ENCODE measurements around the gene ZNF800. TPM values are rescaled to one million over a fixed set of nuclear protein-coding genes. Genes with fewer than 3 reads are reported as not detected.

The ZNF800 gene
- total and polyA plus RNA-seq, 2 of the 8 experiments (the other 6 are each of a cell fraction or from before 2014, with no cell fraction given) = 1.0 to 6.5 TPM

- FAIRE-seq (no peak), DNase-seq (ENCODE audit: low read depth in 1 of 2, low spot score in 2 of 2) (no peak)
- no peak overlapping the region for H3K27ac ChIP-seq (ENCODE audit: low read depth, low read length)
- no peaks in the 10 kb centered on the region; a peak in 1 of 7 replicates for H3K4me1 ChIP-seq (replicated peaks in 1 of 4; ENCODE audit: control insufficient read depth in 3 of 4, insufficient read depth in 4 of 4, low read length in 3 of 4)
- H2AK5ac ChIP-seq (ENCODE audit: low read depth, low read length) = no peak overlapping the region
- no peak overlapping the region for H3K23ac ChIP-seq (ENCODE audit: insufficient read length)
- POLR2A ChIA-PET (ENCODE audit: partially characterized antibody) = interaction anchor here (1.0 kb wide), 1 partner anchor 9 kb away, joined by 4 read pairs; no protein-coding TSS in a partner anchor
- H2BK5ac ChIP-seq (ENCODE audit: low read depth, low read length) = no peak overlapping the region
- no peak overlapping the region for H2BK120ac ChIP-seq (replicated peaks; ENCODE audit: low read depth, low read length)
- H3K18ac ChIP-seq (ENCODE audit: extremely low read depth, low read length) = no peak overlapping the region
- H3K23me2 ChIP-seq (ENCODE audit: low read depth, low read length) = no peaks in the 10 kb centered on the region
- no peak overlapping the region for H3K4ac ChIP-seq (replicated peaks; ENCODE audit: insufficient read length, low read depth, low read length)
- H3K9ac ChIP-seq (replicated peaks in 1 of 4; ENCODE audit: extremely low read depth in 1 of 4, low read depth in 3 of 4, low read length in 3 of 4) = no peak overlapping the region
- no peaks in the 10 kb centered on the region for H4K20me1 ChIP-seq (replicated peaks in 1 of 2; ENCODE audit: control insufficient read depth in 1 of 2, insufficient read depth in 2 of 2, low read length in 2 of 2)
- peaks cover 0 to 3% (median 0%) of the 10 kb centered on the region in 4 experiments; a peak in 1 of 8 replicates for H3K36me3 ChIP-seq (ENCODE audit: control insufficient read depth in 2 of 4, insufficient read depth in 4 of 4, low read length in 3 of 4)
- CTCF ChIA-PET (ENCODE audit: partially characterized antibody) = interaction anchor here (0.9 to 2.2 kb wide), 5 partner anchors 11 to 124 kb away, joined by 3 to 12 read pairs (median 4); partner anchors contain the start of gene ZNF800
- H3K9me3 ChIP-seq (ENCODE audit: insufficient read depth in 2 of 2, low read depth in 1 of 2, low read length in 1 of 2) = no peaks in the 10 kb centered on the region
- no peak overlapping the region for H3K4me2 ChIP-seq (ENCODE audit: insufficient read depth in 1 of 2, low read depth in 2 of 2, low read length in 2 of 2)
- H2BK12ac ChIP-seq (ENCODE audit: low read depth, low read length) = no peak overlapping the region
- H3K14ac ChIP-seq (ENCODE audit: insufficient read length) = no peak overlapping the region
- no peak for TF ChIP-seq JUND (IDR thresholded peaks at IDR 0.05; ENCODE audit: low read length)
- no peak for TF ChIP-seq CHD2 (IDR thresholded peaks at IDR 0.05; ENCODE audit: low read length)
- TF ChIP-seq CREB1 (IDR thresholded peaks at IDR 0.05) = no peak
- no peak for TF ChIP-seq HDAC6 (IDR thresholded peaks at IDR 0.05; ENCODE audit: low read depth, low read length)
- TF ChIP-seq RAD21 (IDR thresholded peaks at IDR 0.05 in 1 of 2, conservative IDR thresholded peaks at IDR 0.05 in 1 of 2; ENCODE audit: low read depth in 2 of 2, low read length in 2 of 2) = no peak
- no peak for TF ChIP-seq SIX5 (IDR thresholded peaks at IDR 0.05; ENCODE audit: low read depth, low read length)
- no peak overlapping the region for H2BK20ac ChIP-seq (ENCODE audit: low read length)
- WGBS, 2 experiments (ENCODE audit: extremely low coverage in 1 of 2, insufficient coverage in 1 of 2, insufficient read length in 1 of 2, insufficient replicate concordance in 2 of 2, low coverage in 1 of 2, low lambda C conversion rate in 2 of 2, missing lambda C conversion rate in 1 of 2) = 74% methylated on average over 2 of the region's 2 CpGs; no CpG with 5 or more reads in 1 of the 2 experiments
- H3K56ac ChIP-seq (replicated peaks; ENCODE audit: insufficient read length, low read depth, low read length) = no peak overlapping the region
- no peak overlapping the region for H4K91ac ChIP-seq (replicated peaks; ENCODE audit: insufficient read length, low read length)
- H3K27me3 ChIP-seq (replicated peaks in 1 of 4; ENCODE audit: control insufficient read depth in 3 of 4, extremely low read depth in 1 of 4, insufficient read depth in 3 of 4, low read length in 3 of 4) = no peaks in the 10 kb centered on the region
- H2AFZ ChIP-seq (ENCODE audit: low read length) = no peak overlapping the region
- H3K79me2 ChIP-seq (ENCODE audit: control insufficient read depth in 1 of 2, insufficient read depth in 2 of 2, low read length in 2 of 2) = no peaks in the 10 kb centered on the region
- H3K79me1 ChIP-seq (ENCODE audit: low read depth, low read length) = no peaks in the 10 kb centered on the region
- no peak overlapping the region for H2BK15ac ChIP-seq (ENCODE audit: low read length)
- H3K4me3 ChIP-seq (ENCODE audit: extremely low read depth in 1 of 4, insufficient read depth in 2 of 4, low read depth in 3 of 4, low read length in 4 of 4) = no peak overlapping the region
- no peak overlapping the region for H4K8ac ChIP-seq (ENCODE audit: extremely low read depth, insufficient read depth, low read length)
- no peak overlapping the region for H4K5ac ChIP-seq (ENCODE audit: insufficient read length, low read depth, low read length)
These were observed 10.0 kb downstream of the ZNF800 start for GRCh38 chr7:127382301-127383085.
